NCI-H226 (cell line): Measurements from ENCODE around the gene KIFC3.
"Not testable (repeated sequence)": the region's sequence is repeated elsewhere in the genome, so short reads cannot be mapped to it uniquely, and the experiment has no call there.

Source experiments
- DNase-seq: peaks from one replicate; pipeline ENCODE4 v3.0.0-alpha.2; 2015

KIFC3 gene

GRCh38 chr16:57825298-57826044, 23.2 kb upstream of the KIFC3 start:
- DNase-seq, result no peak

- peak; percentile 72 for DNase-seq
Measured at GRCh38 chr16:57824888-57825287, 22.6 kb upstream of the KIFC3 start.

- DNase-seq, result no peak
Measured at GRCh38 chr16:57823836-57824235, 21.5 kb upstream of the KIFC3 start.

- DNase-seq, result no peak
Measured at GRCh38 chr16:57822856-57823255, 20.6 kb upstream of the KIFC3 start.

GRCh38 chr16:57822018-57822553, 19.8 kb upstream of the KIFC3 start:
- DNase-seq, result no peak

GRCh38 chr16:57821149-57821971, 19.1 kb upstream of the KIFC3 start:
- DNase-seq, result no peak

GRCh38 chr16:57818377-57819064, 16.2 kb upstream of the KIFC3 start:
- DNase-seq, result no peak

- DNase-seq, result no peak
Measured at GRCh38 chr16:57817680-57818079, 15.4 kb upstream of the KIFC3 start.

- peak; percentile 75 for DNase-seq
Measured at GRCh38 chr16:57815987-57816745, 13.9 kb upstream of the KIFC3 start.

- no peak for DNase-seq
Measured at GRCh38 chr16:57814896-57815295, 12.6 kb upstream of the KIFC3 start.

- DNase-seq, result no peak
Measured at GRCh38 chr16:57813466-57813865, 11.2 kb upstream of the KIFC3 start.

GRCh38 chr16:57811340-57811739, 9.0 kb upstream of the KIFC3 start:
- not testable (repeated sequence) for DNase-seq

- peak; percentile 69 for DNase-seq
Measured at GRCh38 chr16:57810197-57811031, 8.1 kb upstream of the KIFC3 start.

GRCh38 chr16:57809276-57810196, 7.2 kb upstream of the KIFC3 start:
- DNase-seq, result no peak

GRCh38 chr16:57808589-57809228, 6.4 kb upstream of the KIFC3 start:
- DNase-seq, result no peak

GRCh38 chr16:57807968-57808528, 5.8 kb upstream of the KIFC3 start:
- peak; percentile 98 for DNase-seq

GRCh38 chr16:57807252-57807967, 5.1 kb upstream of the KIFC3 start:
- no peak for DNase-seq

- DNase-seq, result no peak
Measured at GRCh38 chr16:57805176-57805575, 2.9 kb upstream of the KIFC3 start.
